Glomerular visceral epithelial cell (primary cell): ENCODE data around the gene RNU7-1.
"Not testable (repeated sequence)": the region's sequence is repeated elsewhere in the genome, so short reads cannot be mapped to it uniquely, and the experiment has no call there.

Experiments
- DNase-seq: peaks from one replicate; pipeline ENCODE4 v3.0.0-alpha.2; 2016; ENCODE audit errors: extremely low spot score

RNU7-1 gene

DNA sequence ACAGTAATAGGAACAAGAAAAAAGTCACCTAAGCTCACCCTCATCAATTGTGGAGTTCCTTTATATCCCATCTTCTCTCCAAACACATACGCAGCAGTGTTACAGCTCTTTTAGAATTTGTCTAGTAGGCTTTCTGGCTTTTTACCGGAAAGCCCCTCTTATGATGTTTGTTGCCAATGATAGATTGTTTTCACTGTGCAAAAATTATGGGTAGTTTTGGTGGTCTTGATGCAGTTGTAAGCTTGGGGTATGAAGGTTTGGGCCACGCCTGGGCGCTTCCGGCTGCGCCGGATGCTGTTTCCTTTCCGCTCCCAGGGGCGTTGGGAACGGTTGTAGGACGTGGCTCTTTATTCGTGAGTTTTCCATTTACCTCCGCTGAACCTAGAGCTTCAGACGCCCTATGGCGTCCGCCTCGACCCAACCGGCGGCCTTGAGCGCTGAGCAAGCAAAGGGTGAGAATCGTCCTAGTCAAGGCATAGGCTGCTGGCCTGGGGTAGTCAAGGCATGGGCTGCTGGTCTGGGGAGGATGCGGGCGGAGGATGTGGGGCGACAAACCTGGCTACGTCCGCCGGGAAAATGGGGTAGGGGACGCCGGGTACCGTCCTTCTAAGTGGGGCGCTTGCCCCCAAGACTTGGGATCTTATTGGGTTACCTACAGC is at the start of gene RNU7-1, which contains the start of gene C12orf57:
Gene RNU7-1 (plus strand): TSS at position 95 of the 659 bp plus-strand sequence.
Gene C12orf57 (plus strand): TSS at position 301 of the 659 bp plus-strand sequence. CDS start 100 bp downstream, at position 401.
- peak; percentile 92 for DNase-seq

DNA sequence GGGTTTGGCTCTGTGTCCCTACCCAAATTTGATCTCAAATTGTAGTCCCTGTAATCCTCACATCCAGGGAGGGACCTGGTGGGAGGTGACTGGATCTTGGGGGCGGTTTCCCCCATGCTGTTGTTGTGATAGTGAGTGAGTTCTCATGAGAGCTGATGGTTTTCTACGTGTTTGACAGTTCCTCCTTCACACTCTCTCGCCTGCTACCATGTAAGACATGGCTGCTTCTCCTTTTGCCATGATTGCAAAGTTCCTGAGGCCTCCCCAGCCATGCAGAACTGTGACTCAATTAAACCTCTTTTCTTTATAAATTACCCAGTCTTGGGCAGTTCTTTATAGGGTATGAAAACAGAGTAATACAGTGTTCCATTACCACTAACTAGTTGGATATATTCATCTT is 49.3 kb upstream of the RNU7-1 start:
- DNase-seq: no peak

DNA sequence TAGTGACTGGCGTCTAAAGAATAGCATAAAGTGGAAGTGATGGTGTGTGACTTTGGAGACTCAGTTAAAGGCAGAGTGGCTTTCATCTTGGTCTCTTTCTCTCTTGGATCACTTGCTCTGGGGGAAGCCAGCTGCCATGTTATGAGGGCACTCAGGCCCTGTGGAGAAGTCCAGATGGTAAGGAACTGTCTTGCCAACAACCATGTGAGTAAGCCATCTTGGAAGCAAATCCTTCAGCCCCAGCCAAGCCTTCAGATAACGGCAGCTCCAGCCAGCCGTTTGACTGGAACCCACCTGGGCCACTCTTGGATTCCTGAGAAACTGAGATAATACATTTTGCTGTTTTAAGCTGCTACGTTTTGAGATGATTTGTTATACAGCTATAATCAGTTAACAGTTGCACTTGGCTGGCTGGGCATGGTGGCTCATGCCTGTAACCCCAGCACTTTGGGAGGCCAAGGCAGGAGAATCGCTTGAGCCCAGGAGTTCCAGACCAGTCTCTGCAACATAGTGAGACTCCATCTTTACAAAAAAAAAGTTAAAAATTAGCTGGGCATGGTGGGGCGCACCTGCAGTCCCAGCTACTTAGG is 46.7 kb upstream of the RNU7-1 start:
- DNase-seq: no peak

DNA sequence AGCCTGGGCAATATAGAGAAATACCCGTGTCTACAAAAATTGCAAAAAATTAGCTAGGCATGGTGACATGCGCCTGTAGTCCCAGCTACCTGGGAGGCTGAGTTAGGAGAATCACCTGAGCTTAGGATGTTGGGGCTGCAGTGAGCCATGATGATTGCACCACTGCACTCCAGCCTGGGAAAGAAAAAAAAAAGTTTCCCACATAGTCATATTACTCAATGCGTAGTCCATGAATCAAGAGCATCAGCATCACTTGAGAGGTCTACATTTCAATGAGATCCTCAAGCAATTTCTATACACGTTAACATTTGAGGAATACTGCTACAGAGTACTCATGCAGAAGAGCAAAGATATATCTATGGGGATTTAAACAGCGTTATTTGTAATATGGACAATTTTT is 44.2 kb upstream of the RNU7-1 start:
- no peak for DNase-seq

DNA sequence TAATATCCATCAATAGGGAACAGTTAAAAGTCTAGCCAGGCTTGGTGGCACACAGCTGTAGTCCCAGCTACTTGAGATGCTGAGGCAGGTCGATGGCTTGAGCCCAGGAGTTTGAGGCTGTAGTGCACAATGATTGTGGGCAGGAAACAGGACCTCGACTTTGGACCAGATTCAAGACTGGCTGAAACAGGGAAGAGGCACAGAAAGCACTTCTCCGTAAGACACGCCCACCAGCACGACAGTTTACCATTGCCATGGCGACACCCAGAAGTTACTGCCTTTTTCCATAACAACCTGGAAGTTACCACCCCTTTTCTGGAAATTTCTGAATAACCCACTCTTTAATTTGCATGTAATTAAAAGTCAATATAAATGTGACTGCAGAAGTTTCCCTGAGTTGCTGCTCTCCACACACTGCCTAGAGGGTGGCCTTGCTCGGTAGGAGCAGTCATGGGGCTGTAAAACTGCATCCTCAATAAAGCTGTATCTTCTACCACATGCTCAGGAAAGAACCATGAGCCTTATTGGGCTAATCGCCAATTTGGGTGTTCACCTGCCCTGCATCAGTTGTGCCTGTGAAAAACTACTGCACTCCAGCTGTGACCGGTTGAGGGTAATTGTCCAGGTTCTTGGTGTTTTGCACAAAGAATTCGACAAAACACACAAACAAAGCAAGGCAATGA is 43.6 kb upstream of the RNU7-1 start:
- DNase-seq: no peak

DNA sequence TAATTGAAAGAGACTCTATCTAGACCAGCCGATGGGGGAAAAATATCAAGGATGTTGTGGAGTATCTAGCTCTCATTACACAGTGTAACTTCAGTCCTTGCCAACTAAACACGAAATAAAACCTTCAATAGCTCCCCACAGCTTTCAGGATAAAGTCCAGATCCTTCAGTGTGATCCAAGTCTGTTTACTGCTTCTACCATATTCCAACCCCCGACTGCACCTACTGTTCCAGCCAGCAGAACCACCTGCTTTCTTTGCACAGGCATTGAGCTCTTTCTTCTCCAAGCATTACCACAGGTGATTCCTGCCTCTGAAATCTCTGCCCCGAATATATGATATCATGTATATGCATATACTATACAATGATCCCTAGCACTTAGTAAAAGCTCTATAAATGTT is 41.2 kb upstream of the RNU7-1 start:
- no peak for DNase-seq

DNA sequence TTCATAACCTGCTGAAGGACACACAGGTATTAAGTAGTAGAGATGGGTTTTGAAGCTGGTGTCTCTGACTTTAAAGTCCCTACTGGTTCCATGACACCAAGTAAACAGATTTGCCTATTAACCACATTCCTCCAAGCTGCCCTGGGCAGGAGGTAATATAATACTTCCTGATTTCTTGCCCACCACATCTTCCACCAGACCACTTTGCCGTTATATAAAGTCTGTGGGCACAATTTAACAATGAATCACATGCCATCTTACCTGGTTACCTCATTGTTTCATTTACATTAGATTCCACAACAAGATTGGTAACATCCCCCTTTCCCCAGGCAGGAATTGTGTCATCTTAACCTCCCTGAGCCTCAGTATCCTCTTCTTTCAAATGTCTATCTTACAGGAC is 39.9 kb upstream of the RNU7-1 start:
- DNase-seq: peak; percentile 32

DNA sequence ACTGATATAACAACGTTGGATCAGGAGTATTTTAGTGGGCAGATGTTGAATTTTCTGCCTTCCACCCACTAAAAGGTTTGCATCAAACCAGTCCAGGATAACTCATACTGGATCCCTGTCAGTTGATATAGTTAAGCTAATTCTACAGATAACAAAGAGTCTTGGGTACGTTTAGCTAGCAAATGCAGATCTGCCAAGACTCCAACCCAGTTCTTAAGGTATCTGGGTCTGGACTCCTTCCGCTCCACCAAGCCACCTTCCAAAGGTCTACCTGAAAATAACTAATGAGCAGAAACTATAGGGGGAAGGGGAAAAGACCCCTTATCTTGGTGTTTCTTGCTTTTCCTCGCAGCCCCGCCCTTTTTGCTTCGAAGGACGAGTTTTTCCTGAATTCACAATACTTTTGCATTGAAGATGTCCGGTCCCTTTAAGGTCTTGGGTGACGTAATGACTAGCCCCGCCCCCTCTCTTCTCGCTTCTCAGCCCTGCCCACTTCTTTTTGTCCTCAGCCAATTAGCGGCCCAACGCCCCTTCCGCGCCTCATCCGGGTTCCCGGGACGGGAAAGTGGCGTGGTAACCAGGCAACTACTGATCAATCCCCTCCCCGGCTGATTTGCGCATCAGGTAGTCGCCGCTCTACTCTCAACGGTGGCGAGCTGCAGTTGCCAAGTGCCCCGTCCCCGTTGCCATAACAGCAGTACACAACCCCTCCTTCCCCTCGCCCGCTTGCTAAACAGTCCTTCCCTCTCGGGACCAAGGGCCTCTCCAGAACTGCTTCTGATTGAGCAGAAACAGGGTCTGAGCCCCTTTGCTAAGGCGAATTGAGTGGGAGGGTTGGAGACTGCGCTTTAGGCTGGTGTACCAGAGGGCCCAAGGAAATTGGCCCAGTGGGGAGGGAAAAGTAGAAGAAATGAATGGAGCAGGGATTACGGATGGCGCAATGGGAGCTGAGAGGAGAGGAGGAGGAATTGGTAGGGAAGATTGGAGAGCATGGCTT is 39.0 kb upstream of the RNU7-1 start, which contains the start of gene LRRC23:
Gene LRRC23 (plus strand): TSS at position 543 of the 997 bp plus-strand sequence. CDS start 812 bp downstream, outside the sequence.
- peak; percentile 93 for DNase-seq

DNA sequence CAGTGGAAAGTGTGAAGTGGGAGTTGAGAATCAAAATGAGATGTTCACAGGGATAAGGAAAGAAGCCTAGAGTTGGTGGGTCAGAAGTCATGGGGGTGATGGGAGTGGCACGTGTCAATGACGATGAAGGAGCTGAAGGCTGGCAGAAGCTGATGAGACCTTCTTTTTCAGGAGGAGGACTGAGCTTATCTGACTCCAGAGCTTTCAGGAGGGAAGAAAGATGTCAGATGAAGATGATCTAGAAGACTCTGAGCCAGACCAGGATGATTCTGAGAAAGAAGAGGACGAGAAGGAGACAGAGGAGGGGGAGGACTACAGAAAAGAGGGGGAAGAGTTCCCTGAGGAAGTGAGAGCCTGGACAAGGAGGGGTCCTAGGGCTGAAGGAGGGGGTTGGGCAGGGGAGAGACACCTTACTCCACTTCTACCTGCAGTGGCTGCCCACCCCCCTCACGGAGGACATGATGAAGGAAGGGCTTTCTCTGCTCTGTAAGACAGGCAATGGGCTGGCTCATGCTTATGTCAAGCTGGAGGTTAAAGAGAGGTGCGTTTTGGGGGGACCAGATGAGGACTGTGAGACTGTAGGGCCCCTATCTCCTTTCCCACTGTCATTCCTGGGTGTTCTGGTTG is 38.1 kb upstream of the RNU7-1 start:
- no peak for DNase-seq

DNA sequence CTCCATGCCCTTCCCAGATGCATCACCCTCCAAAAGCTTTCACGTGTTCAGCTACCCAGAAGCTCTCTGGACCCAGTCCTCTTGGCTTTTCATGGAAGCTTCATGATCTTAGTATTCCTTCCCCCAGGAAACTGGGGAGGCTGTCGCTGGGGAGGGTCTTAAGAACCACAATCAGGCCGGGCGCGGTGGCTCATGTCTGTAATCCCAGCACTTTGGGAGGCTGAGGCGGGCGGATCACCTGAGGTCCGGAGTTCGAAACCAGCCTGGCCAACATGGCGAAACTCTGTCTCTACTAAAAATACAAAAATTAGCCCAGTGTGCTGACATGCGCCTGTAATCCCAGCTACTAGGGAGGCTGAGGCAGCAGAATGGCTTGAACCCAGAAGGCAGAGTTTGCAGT is 35.5 kb upstream of the RNU7-1 start:
- not testable (repeated sequence) for DNase-seq

DNA sequence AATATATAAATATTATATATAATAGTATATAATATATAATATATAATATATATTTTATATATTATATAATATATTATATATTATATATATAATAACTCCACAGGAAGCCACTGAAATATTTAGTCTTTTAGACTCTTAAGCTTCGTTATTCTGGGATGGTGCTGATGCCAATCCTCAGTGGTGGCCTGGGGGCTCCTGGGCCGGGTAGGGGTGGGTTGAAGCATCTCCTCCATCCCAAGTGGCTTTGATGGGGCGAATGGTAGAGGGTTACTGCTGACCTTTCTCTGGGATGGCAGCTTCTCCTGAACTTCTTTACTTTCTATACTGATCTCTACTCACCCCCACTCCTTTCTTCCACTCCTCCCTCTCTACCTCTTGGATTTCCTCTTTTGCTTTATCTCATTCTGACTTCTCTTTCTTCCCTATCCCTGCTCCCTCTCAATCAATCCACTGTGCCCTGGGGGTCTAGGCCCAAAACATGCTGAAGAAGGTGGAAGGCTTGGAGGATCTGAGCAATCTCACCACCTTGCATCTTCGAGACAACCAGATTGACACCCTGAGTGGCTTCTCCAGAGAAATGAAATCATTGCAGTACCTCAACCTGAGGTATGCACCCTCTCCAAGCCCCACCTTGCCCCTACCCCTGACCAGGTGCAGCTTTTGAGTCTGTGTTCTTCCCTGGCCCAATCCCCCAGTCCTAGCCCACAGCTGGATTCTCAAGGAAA is 34.0 kb upstream of the RNU7-1 start:
- DNase-seq: no peak

DNA sequence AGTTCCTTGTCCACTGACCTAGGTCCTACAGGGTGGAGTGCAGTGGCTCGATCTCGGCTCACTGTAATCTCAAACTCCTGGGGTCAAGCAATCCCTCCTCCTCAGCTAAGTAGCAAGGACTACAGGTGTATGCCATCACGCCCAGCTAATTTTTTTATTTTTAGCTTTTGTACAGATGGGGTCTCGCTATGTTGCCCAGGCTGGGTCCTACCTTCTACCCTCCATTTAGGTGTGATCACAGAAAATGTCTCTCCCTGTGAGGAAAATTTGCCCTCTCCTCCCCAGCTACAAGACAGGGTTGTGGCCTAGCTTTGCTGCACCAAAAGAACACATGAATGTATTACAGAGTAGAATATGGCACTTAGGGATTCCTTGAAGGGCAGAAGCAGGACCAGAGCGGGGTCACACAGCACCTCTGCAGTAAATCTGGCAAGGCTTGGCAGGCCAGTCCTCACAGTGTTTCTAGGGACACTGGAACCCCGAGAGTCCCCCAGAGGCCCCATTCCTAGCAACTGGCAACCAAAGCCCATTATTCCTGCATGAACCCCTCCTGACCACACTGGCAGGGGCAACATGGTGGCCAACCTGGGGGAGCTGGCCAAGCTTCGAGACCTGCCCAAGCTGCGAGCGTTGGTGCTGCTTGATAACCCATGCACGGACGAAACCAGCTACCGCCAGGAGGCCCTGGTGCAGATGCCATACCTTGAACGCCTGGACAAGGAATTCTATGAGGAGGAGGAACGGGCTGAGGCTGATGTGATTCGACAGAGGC is 31.3 kb upstream of the RNU7-1 start:
- no peak for DNase-seq

DNA sequence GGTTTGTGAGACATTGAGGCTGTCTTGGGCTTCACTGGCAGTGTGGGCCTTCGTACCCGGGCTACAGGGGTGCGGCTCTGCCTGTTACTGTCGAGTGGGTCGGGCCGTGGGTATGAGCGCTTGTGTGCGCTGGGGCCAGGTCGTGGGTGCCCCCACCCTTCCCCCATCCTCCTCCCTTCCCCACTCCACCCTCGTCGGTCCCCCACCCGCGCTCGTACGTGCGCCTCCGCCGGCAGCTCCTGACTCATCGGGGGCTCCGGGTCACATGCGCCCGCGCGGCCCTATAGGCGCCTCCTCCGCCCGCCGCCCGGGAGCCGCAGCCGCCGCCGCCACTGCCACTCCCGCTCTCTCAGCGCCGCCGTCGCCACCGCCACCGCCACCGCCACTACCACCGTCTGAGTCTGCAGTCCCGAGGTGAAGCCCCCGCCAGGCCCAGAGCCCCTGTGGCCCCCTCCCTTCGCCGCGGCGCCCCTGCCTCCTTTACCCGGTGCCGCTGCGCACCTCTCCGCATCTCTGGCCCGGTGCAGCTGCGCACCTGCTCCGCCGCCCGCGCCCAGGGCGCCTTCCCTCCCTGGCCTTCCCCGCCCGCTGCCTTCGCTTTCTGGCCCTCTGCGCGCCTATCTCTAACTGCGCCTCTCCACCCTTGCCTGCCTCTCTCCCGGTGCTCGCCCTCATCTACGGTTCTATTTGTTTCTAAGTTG is 29.2 kb upstream of the RNU7-1 start, which contains the start of gene ENO2:
Gene ENO2 (plus strand): TSS at position 335 of the 701 bp plus-strand sequence. CDS start 1,253 bp downstream, outside the sequence.
- DNase-seq: peak; percentile 65

DNA sequence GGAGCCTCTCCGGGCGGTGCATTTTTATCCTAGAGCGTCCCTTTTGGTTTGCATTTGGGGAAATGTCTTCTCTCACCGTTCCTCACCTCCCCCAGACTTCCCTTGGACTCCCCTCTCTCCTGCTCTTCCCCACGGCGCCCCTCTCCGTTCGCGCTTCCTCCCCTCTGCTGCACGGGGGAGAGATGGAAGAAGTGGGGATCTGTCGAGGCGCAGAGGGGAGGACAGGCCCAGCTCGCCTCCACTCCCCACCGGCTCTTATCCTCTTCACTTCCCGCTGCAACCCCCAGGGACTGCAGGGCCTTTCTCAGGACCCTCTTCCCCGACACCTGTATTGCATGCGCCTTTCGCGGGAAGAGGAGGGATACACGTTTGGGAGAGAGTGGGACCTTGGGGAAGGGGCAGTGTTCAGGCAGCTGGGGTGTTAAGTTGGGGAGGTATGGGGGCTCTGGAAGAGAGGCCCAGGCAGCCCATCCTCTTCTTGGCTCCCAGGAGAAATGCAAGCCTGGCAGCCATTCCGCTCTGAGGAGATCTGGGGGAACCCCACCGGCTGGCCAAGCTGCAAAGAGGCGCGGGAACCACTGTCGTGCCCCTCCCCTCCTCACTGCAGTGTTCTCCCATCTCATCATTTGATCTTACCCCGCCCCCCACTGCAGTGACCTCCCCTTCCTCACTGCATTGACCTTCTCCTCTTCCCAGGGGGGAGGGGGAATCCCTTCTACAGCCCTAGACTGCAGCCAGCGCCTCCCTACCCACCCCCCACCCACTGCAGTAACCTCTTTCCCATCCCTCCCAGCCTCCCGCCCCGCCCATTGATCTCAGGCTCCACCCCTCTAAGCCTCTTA is 28.4 kb upstream of the RNU7-1 start:
- no peak for DNase-seq

DNA sequence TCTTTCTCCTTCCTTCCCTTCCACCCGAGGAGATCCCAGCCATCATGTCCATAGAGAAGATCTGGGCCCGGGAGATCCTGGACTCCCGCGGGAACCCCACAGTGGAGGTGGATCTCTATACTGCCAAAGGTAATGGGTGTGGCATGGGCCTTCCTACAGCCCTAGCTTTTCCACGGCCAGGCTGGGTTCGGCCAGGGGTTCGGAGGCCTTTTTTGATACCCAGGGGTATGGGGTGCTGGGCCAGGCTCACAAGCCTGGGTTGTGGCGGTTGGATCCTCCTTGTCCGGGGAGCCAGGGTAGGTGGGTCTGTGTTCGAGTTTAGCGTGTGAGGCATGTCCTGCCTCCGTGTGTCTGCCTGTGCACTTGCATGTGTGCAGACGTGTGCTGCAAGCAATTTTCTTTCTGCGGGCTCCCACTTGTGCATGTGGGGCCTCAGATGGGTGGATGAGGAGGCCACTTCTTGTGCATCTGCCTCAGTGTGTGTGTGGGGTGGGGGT is 27.8 kb upstream of the RNU7-1 start:
- DNase-seq: no peak

DNA sequence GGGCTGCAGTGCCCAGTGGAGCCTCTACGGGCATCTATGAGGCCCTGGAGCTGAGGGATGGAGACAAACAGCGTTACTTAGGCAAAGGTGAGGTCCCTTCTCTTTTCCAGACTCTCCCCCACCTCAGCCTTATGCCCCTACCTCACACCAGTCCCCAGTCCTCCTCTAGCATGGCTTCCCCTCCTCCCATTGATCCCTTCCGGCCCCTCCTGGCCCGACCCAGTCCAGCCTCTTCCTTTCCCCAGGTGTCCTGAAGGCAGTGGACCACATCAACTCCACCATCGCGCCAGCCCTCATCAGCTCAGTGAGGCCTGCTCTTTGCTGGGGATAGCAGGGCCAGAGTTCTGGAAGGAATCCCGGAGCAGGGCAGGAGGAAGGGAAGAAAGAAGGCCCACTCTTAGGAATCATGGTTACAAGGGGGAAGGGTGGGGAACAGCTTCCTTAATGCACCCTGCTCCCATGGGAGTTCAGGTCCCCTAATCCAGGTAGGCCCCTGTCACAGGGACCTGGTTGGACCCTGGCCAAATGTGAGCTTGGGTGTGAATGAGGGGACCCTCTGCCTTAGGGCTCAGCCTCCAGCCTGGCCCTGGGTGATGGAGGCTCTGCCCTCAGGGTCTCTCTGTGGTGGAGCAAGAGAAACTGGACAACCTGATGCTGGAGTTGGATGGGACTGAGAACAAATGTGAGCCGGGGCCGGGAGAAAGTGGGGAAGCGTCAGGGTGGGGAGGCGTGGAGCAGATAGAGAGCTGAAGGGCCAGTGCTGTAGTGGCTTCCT is 27.0 kb upstream of the RNU7-1 start:
- no peak for DNase-seq
